HEK293 (cell line): ENCODE measurements around the gene STAT5B.

ENCODE experiments used
- CTCF ChIP-seq: fragments of 450-650 bp; formaldehyde crosslinking; IDR thresholded peaks from 2 replicates; pipeline ENCODE4 v1.5.1; 2016; ENCODE audit warnings: missing biosample characterization, missing genetic modification characterization
- REST ChIP-seq: fragments of 450-650 bp; formaldehyde crosslinking; IDR thresholded peaks from 2 replicates; pipeline ENCODE4 v1.5.1; 2016; ENCODE audit warnings: missing biosample characterization, missing genetic modification characterization
- ZBTB17 ChIP-seq: fragments of 450-650 bp; formaldehyde crosslinking; IDR thresholded peaks from 2 replicates; pipeline ENCODE4 v1.5.1; 2016; ENCODE audit warnings: missing biosample characterization, missing genetic modification characterization
- ZNF324 ChIP-seq: fragments of 450-650 bp; formaldehyde crosslinking; IDR thresholded peaks from 2 replicates; pipeline ENCODE4 v1.5.1; 2016; ENCODE audit warnings: missing biosample characterization, missing genetic modification characterization
- ZNF362 ChIP-seq: fragments of 450-650 bp; formaldehyde crosslinking; IDR thresholded peaks from 2 replicates; pipeline ENCODE4 v1.5.1; 2016; ENCODE audit warnings: missing biosample characterization, missing genetic modification characterization
- ZNF416 ChIP-seq: fragments of 450-650 bp; formaldehyde crosslinking; IDR thresholded peaks from 2 replicates; pipeline ENCODE4 v1.5.1; 2016; ENCODE audit warnings: missing biosample characterization, missing genetic modification characterization
- ZNF558 ChIP-seq: fragments of 450-650 bp; formaldehyde crosslinking; IDR thresholded peaks from 2 replicates; pipeline ENCODE4 v1.5.1; 2016; ENCODE audit warnings: missing biosample characterization, missing genetic modification characterization
- ZNF692 ChIP-seq: fragments of 450-650 bp; formaldehyde crosslinking; IDR thresholded peaks from 2 replicates; pipeline ENCODE4 v1.5.1; 2016; ENCODE audit warnings: missing biosample characterization, missing genetic modification characterization
- ZNF768 ChIP-seq: fragments of 450-650 bp; formaldehyde crosslinking; IDR thresholded peaks from 2 replicates; pipeline ENCODE4 v1.5.1; 2018; ENCODE audit warnings: missing biosample characterization, mild to moderate bottlenecking, missing genetic modification characterization
- ZXDB ChIP-seq: fragments of 450-650 bp; formaldehyde crosslinking; IDR thresholded peaks from 2 replicates; pipeline ENCODE4 v1.5.1; 2016; ENCODE audit warnings: missing biosample characterization, missing genetic modification characterization

GRCh38 chr17:42285346-42286050 lies 9.3 kb upstream of the STAT5B start:
- TF ChIP-seq ZNF362 (tag by site-specific recombination): no peak
- TF ChIP-seq CTCF: no peak
- no peak for TF ChIP-seq REST (tag by site-specific recombination)
- TF ChIP-seq ZNF558: no peak
- no peak for TF ChIP-seq ZBTB17
- TF ChIP-seq ZNF324 (tag by site-specific recombination): no peak
- TF ChIP-seq ZNF692: no peak
- no peak for TF ChIP-seq ZXDB
- no peak for TF ChIP-seq ZNF768 (tag by site-specific recombination)
- no peak for TF ChIP-seq ZNF416 (tag by site-specific recombination)
